OCI-LY7 (cell line): ENCODE measurements around the gene SLC16A3. TPM values are rescaled to one million over a fixed set of nuclear protein-coding genes. Genes with fewer than 3 reads are reported as not detected.

Experiments used
- BruUV-seq: library from RNA; stranded (reverse); fragments of 400-500 nt; replicated peaks from 2 replicates; lab custom pipeline; 2021; lab: Mats Ljungman, UMichigan
- CTCF ChIA-PET: fragments of 300-600 bp; sonication (Branson Sonifier 250); formaldehyde crosslinking; loops from one replicate; lab custom pipeline; 2022; ENCODE audit warnings: antibody characterized with exemption; ENCODE audit not compliant: unreplicated experiment; lab: Charles Lee
- POLR2A ChIA-PET: fragments of 300-600 bp; sonication (Branson Sonifier 250); formaldehyde crosslinking; loops from one replicate; lab custom pipeline; 2022; ENCODE audit warnings: antibody characterized with exemption; lab: Charles Lee
- DNase-seq: peaks from one replicate; pipeline ENCODE4 v3.0.0-alpha.2; 2015; ENCODE audit warnings: low spot score
- H2AFZ ChIP-seq: fragments of 200-600 bp; sonication (generic), shearing (Covaris generic); 2 replicates; pipeline ENCODE4 v1.6.1; 2014; ENCODE audit warnings: mild to moderate bottlenecking, antibody characterized with exemption, low read length, moderate library complexity
- H3K27ac ChIP-seq: fragments of 200-600 bp; sonication (generic); 2 replicates; pipeline ENCODE4 v1.5.1; 2014; ENCODE audit warnings: mixed run types, low read depth, mild to moderate bottlenecking, moderate library complexity, low read length, inconsistent platforms; ENCODE audit not compliant: poor library complexity, severe bottlenecking
- H3K36me3 ChIP-seq: fragments of 200-600 bp; sonication (generic); 2 replicates; pipeline ENCODE4 v1.6.1; 2014; ENCODE audit warnings: mild to moderate bottlenecking, antibody characterized with exemption, low read length, moderate library complexity, mixed read lengths; ENCODE audit not compliant: insufficient read depth
- H3K4me1 ChIP-seq: fragments of 200-600 bp; sonication (generic); 2 replicates; pipeline ENCODE4 v1.5.1; 2014; ENCODE audit warnings: mild to moderate bottlenecking, low read length; ENCODE audit not compliant: insufficient read depth, poor library complexity, severe bottlenecking
- H3K4me2 ChIP-seq: fragments of 200-600 bp; sonication (generic); 2 replicates; pipeline ENCODE4 v1.6.1; 2014; ENCODE audit warnings: mild to moderate bottlenecking, low read length
- H3K4me3 ChIP-seq: fragments of 200-600 bp; sonication (generic); 2 replicates; pipeline ENCODE4 v1.5.1; 2014; ENCODE audit warnings: mild to moderate bottlenecking, low read depth, low read length; ENCODE audit not compliant: poor library complexity, severe bottlenecking
- H3K79me2 ChIP-seq: fragments of 200-600 bp; sonication (generic); 2 replicates; pipeline ENCODE4 v1.6.1; 2016; ENCODE audit warnings: low read depth, mild to moderate bottlenecking, low read length, moderate library complexity, mixed read lengths; ENCODE audit not compliant: insufficient read depth
- H3K9me2 ChIP-seq: fragments of 200-600 bp; sonication (generic); 2 replicates; pipeline ENCODE4 v1.6.1; 2016; ENCODE audit warnings: mild to moderate bottlenecking, low read length, mixed read lengths; ENCODE audit not compliant: insufficient read depth
- H3K9me3 ChIP-seq: fragments of 200-600 bp; sonication (generic); 2 replicates; pipeline ENCODE4 v1.6.1; 2014; ENCODE audit warnings: mild to moderate bottlenecking, mixed run types, low read length, mixed read lengths
- H4K20me1 ChIP-seq: fragments of 200-600 bp; sonication (generic); 2 replicates; pipeline ENCODE4 v1.6.1; 2014; ENCODE audit warnings: mild to moderate bottlenecking, antibody characterized with exemption, low read length, moderate library complexity, mixed read lengths; ENCODE audit not compliant: insufficient read depth
- CTCF ChIP-seq: fragments of 200-600 bp; sonication (generic); conservative IDR thresholded peaks from 2 replicates; pipeline ENCODE4 v1.5.1; 2014; ENCODE audit warnings: mild to moderate bottlenecking, antibody characterized with exemption, low read length, moderate library complexity, mixed read lengths
- EZH2phosphoT487 ChIP-seq: fragments of 200-600 bp; sonication (generic); IDR thresholded peaks from 2 replicates; pipeline ENCODE4 v1.6.1; 2018; ENCODE audit warnings: low read depth, borderline replicate concordance, mild to moderate bottlenecking, mixed run types, antibody characterized with exemption, low read length, moderate library complexity, mixed read lengths
- intact Hi-C: fragments of 100-400 bp; cut with micrococcal nuclease; formaldehyde crosslinking; loops from one replicate; pipeline ENCODE4 v1.10.0; 2022; ENCODE audit not compliant: unreplicated experiment
- total RNA-seq, 2 experiments: library from RNA; depleted of rRNA in 1 of 2; stranded (reverse); fragments of >200 nt in 1 of 2; shearing (Covaris generic) in 1 of 2; gene quantifications; 2 replicates each; pipeline ENCODE4 v1.2.3, GENCODE V29; 2014 to 2022

Gene SLC16A3
- total RNA-seq, 2 experiments from 2014 or later = 21.6 to 55.0 TPM

GRCh38 chr17:82283208-82283749 is 54.4 kb downstream of the SLC16A3 start:
- intact Hi-C loops = no loop called here
- H2AFZ ChIP-seq = no peak overlapping the region
- H3K4me2 ChIP-seq = no peak overlapping the region

DNA sequence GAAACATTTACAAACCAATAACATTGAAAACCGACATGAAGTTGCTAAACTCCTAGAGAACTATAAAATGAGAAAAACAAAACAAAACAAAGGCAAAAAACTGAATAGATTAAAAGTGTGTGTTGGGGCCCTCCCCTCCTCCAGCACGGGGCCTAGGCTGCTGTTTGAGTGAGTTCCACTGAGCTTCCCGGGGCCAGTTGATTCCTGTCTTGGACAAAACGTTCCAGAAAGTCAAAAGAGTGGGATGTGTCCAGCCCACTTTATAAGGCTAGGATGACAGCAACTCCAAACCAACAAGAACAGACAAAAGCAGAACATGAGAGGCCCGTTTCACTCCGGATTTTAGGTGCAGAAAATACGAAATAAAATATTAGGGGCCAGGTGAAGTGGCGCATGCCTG is 56.3 kb downstream of the SLC16A3 start:
- no peaks in the 10 kb centered on the region for H3K9me2 ChIP-seq
- TF ChIP-seq CTCF (no peak), EZH2phosphoT487 (no peak)
- intact Hi-C loops = no loop called here
- CTCF ChIA-PET = no interaction called here
- no peak for DNase-seq
- H3K79me2 ChIP-seq = no peaks in the 10 kb centered on the region
- H3K4me1 ChIP-seq = peaks cover 6% of the 10 kb centered on the region
- no peaks in the 10 kb centered on the region for H3K9me3 ChIP-seq
- POLR2A ChIA-PET = interaction anchor here (0.6 kb wide), 1 partner anchor 29 kb away, joined by 5 read pairs; no protein-coding TSS in a partner anchor
- H3K36me3 ChIP-seq = no peaks in the 10 kb centered on the region
- no peak overlapping the region for H2AFZ ChIP-seq
- BruUV-seq = no TSS peak
- no peak overlapping the region for H3K4me3 ChIP-seq
- no peak overlapping the region for H3K4me2 ChIP-seq
- H3K27ac ChIP-seq = no peak overlapping the region
- no peaks in the 10 kb centered on the region for H4K20me1 ChIP-seq

More at GRCh38 chr17:82283208-82283749, 54.4 kb downstream of the SLC16A3 start:
- H3K27ac ChIP-seq = no peak overlapping the region
- TF ChIP-seq EZH2phosphoT487 (no peak), CTCF (no peak)
- ChIA-PET CTCF (no interaction called here), POLR2A (interaction anchor here (1.1 kb wide), 1 partner anchor 9 kb away, joined by 4 read pairs; no protein-coding TSS in a partner anchor)
- peaks cover 6% of the 10 kb centered on the region for H3K4me1 ChIP-seq
- H4K20me1 ChIP-seq = no peaks in the 10 kb centered on the region
- no peak for DNase-seq
- H3K4me3 ChIP-seq = no peak overlapping the region
- H3K79me2 ChIP-seq = no peaks in the 10 kb centered on the region
- H3K36me3 ChIP-seq = no peaks in the 10 kb centered on the region
- no peaks in the 10 kb centered on the region for H3K9me3 ChIP-seq
- BruUV-seq = no TSS peak
- no peaks in the 10 kb centered on the region for H3K9me2 ChIP-seq
